HEK293 (cell line): ENCODE data around the gene ZFY.

Source experiments
- GFI1B ChIP-seq: fragments of 450-650 bp; formaldehyde crosslinking; IDR thresholded peaks from 2 replicates; pipeline ENCODE4 v1.5.1; 2016; ENCODE audit warnings: missing biosample characterization, missing genetic modification characterization
- RBAK ChIP-seq: fragments of 450-650 bp; formaldehyde crosslinking; IDR thresholded peaks from 2 replicates; pipeline ENCODE4 v1.5.1; 2016; ENCODE audit warnings: missing biosample characterization, missing genetic modification characterization
- YY1 ChIP-seq: fragments of 450-650 bp; formaldehyde crosslinking; IDR thresholded peaks from 2 replicates; pipeline ENCODE4 v1.5.1; 2018; ENCODE audit warnings: missing biosample characterization, missing genetic modification characterization
- YY2 ChIP-seq: fragments of 450-650 bp; formaldehyde crosslinking; IDR thresholded peaks from 2 replicates; pipeline ENCODE4 v1.5.1; 2016; ENCODE audit warnings: missing biosample characterization, missing genetic modification characterization
- ZNF202 ChIP-seq: fragments of 450-650 bp; formaldehyde crosslinking; IDR thresholded peaks from 2 replicates; pipeline ENCODE4 v1.5.1; 2016; ENCODE audit warnings: missing biosample characterization, missing genetic modification characterization, borderline replicate concordance
- ZNF239 ChIP-seq: fragments of 450-650 bp; formaldehyde crosslinking; IDR thresholded peaks from 2 replicates; pipeline ENCODE4 v1.5.1; 2016; ENCODE audit warnings: missing biosample characterization, missing genetic modification characterization
- ZNF341 ChIP-seq: fragments of 450-650 bp; formaldehyde crosslinking; IDR thresholded peaks from 2 replicates; pipeline ENCODE4; 2016; ENCODE audit warnings: low read depth, missing biosample characterization, missing genetic modification characterization
- ZSCAN30 ChIP-seq: fragments of 450-650 bp; IDR thresholded peaks from 2 replicates; pipeline ENCODE4 v1.5.1; 2018; ENCODE audit warnings: missing biosample characterization, mild to moderate bottlenecking, missing genetic modification characterization, moderate library complexity
- TF ChIP-seq, protein P1 (sequence below): fragments of 450-650 bp; formaldehyde crosslinking; IDR thresholded peaks from 2 replicates; pipeline ENCODE4 v1.5.1; 2016; ENCODE audit warnings: missing biosample characterization, missing genetic modification characterization
- TF ChIP-seq, protein P2 (sequence below): fragments of 450-650 bp; IDR thresholded peaks from 2 replicates; pipeline ENCODE4 v1.5.1; 2018; ENCODE audit warnings: missing biosample characterization, missing genetic modification characterization
- TF ChIP-seq, protein P3 (sequence below): fragments of 450-650 bp; formaldehyde crosslinking; IDR thresholded peaks from 2 replicates; pipeline ENCODE4 v1.5.1; 2016; ENCODE audit warnings: missing biosample characterization, missing genetic modification characterization
- TF ChIP-seq, protein P4 (sequence below): fragments of 450-650 bp; formaldehyde crosslinking; IDR thresholded peaks from 2 replicates; pipeline ENCODE4 v1.5.1; 2016; ENCODE audit warnings: missing biosample characterization, missing genetic modification characterization
- TF ChIP-seq, protein P5 (sequence below): fragments of 450-650 bp; formaldehyde crosslinking; IDR thresholded peaks from 2 replicates; pipeline ENCODE4 v1.5.1; 2017; ENCODE audit warnings: missing biosample characterization, mild to moderate bottlenecking, missing genetic modification characterization, moderate library complexity

DNA sequence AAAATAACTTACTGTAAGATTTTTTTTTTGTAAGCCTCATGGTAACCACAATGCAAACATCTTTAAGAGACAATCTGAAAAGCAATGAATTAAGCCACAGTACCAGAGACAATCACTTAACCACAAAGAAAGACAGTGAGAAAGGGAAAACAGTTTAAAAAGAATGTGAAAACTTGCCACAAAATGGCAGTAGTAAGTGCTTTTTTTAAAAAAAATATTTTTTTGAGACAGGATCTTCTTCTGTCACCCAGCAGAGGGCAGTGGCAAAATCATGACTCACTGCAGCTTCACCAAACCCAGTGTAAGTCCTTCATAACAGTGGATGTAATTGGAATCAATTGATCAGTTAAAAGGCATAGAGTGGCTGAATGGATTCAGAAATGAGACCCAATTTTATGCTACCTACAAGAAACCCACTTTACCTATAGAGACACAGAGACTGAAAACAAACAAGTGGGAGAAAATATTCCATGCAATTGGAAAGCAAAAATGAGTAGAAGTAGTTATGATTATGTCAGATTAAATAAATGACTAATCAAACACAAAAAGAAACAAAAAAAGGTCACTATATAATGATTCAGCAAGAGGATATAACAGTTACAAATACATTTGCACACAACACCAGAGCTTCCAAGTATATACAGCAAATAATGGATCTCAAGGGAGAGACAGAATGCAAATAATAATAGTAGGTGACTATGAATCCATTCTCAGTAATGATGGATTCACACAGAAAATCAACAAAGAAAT, 21.9 kb upstream of the ZFY start:
- TF ChIP-seq, protein P1, sequence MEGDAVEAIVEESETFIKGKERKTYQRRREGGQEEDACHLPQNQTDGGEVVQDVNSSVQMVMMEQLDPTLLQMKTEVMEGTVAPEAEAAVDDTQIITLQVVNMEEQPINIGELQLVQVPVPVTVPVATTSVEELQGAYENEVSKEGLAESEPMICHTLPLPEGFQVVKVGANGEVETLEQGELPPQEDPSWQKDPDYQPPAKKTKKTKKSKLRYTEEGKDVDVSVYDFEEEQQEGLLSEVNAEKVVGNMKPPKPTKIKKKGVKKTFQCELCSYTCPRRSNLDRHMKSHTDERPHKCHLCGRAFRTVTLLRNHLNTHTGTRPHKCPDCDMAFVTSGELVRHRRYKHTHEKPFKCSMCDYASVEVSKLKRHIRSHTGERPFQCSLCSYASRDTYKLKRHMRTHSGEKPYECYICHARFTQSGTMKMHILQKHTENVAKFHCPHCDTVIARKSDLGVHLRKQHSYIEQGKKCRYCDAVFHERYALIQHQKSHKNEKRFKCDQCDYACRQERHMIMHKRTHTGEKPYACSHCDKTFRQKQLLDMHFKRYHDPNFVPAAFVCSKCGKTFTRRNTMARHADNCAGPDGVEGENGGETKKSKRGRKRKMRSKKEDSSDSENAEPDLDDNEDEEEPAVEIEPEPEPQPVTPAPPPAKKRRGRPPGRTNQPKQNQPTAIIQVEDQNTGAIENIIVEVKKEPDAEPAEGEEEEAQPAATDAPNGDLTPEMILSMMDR (tag by site-specific recombination): no peak
- TF ChIP-seq YY2 (tag by site-specific recombination) (no peak), GFI1B (tag by site-specific recombination) (no peak), YY1 (no peak), ZSCAN30 (tag by site-specific recombination) (no peak), ZNF341 (tag by site-specific recombination) (no peak), ZNF239 (no peak), RBAK (tag by site-specific recombination) (no peak), ZNF202 (tag by site-specific recombination) (no peak)
- TF ChIP-seq, protein P2, sequence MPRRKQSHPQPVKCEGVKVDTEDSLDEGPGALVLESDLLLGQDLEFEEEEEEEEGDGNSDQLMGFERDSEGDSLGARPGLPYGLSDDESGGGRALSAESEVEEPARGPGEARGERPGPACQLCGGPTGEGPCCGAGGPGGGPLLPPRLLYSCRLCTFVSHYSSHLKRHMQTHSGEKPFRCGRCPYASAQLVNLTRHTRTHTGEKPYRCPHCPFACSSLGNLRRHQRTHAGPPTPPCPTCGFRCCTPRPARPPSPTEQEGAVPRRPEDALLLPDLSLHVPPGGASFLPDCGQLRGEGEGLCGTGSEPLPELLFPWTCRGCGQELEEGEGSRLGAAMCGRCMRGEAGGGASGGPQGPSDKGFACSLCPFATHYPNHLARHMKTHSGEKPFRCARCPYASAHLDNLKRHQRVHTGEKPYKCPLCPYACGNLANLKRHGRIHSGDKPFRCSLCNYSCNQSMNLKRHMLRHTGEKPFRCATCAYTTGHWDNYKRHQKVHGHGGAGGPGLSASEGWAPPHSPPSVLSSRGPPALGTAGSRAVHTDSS (tag by site-specific recombination): no peak
- TF ChIP-seq, protein P3, sequence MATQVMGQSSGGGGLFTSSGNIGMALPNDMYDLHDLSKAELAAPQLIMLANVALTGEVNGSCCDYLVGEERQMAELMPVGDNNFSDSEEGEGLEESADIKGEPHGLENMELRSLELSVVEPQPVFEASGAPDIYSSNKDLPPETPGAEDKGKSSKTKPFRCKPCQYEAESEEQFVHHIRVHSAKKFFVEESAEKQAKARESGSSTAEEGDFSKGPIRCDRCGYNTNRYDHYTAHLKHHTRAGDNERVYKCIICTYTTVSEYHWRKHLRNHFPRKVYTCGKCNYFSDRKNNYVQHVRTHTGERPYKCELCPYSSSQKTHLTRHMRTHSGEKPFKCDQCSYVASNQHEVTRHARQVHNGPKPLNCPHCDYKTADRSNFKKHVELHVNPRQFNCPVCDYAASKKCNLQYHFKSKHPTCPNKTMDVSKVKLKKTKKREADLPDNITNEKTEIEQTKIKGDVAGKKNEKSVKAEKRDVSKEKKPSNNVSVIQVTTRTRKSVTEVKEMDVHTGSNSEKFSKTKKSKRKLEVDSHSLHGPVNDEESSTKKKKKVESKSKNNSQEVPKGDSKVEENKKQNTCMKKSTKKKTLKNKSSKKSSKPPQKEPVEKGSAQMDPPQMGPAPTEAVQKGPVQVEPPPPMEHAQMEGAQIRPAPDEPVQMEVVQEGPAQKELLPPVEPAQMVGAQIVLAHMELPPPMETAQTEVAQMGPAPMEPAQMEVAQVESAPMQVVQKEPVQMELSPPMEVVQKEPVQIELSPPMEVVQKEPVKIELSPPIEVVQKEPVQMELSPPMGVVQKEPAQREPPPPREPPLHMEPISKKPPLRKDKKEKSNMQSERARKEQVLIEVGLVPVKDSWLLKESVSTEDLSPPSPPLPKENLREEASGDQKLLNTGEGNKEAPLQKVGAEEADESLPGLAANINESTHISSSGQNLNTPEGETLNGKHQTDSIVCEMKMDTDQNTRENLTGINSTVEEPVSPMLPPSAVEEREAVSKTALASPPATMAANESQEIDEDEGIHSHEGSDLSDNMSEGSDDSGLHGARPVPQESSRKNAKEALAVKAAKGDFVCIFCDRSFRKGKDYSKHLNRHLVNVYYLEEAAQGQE (tag by site-specific recombination): no peak
- TF ChIP-seq, protein P4, sequence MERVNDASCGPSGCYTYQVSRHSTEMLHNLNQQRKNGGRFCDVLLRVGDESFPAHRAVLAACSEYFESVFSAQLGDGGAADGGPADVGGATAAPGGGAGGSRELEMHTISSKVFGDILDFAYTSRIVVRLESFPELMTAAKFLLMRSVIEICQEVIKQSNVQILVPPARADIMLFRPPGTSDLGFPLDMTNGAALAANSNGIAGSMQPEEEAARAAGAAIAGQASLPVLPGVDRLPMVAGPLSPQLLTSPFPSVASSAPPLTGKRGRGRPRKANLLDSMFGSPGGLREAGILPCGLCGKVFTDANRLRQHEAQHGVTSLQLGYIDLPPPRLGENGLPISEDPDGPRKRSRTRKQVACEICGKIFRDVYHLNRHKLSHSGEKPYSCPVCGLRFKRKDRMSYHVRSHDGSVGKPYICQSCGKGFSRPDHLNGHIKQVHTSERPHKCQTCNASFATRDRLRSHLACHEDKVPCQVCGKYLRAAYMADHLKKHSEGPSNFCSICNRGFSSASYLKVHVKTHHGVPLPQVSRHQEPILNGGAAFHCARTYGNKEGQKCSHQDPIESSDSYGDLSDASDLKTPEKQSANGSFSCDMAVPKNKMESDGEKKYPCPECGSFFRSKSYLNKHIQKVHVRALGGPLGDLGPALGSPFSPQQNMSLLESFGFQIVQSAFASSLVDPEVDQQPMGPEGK (tag by site-specific recombination): no peak
- TF ChIP-seq, protein P5, sequence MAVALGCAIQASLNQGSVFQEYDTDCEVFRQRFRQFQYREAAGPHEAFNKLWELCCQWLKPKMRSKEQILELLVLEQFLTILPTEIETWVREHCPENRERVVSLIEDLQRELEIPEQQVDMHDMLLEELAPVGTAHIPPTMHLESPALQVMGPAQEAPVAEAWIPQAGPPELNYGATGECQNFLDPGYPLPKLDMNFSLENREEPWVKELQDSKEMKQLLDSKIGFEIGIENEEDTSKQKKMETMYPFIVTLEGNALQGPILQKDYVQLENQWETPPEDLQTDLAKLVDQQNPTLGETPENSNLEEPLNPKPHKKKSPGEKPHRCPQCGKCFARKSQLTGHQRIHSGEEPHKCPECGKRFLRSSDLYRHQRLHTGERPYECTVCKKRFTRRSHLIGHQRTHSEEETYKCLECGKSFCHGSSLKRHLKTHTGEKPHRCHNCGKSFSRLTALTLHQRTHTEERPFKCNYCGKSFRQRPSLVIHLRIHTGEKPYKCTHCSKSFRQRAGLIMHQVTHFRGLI (tag by site-specific recombination): no peak
